Stimulated activated CD8-positive, alpha-beta memory T cell treated with anti-CD3 and anti-CD28 coated beads, Interleukin-15, amount 100 ng/mL, for 24 hours (primary cell): ENCODE measurements around the gene UNC13A.
"Not testable (repeated sequence)": the region's sequence is repeated elsewhere in the genome, so short reads cannot be mapped to it uniquely, and the experiment has no call there.

ENCODE experiments used
- DNase-seq: peaks from one replicate; pipeline ENCODE4 v3.0.0-alpha.2; 2020; ENCODE audit warnings: low read depth

UNC13A gene

GRCh38 chr19:17604372-17605025 is 83.7 kb downstream of the UNC13A start:
- no peak for DNase-seq

- DNase-seq: no peak
Observed at GRCh38 chr19:17602872-17603510, 85.2 kb downstream of the UNC13A start.

GRCh38 chr19:17602217-17602616 is 85.9 kb downstream of the UNC13A start:
- no peak for DNase-seq

GRCh38 chr19:17601683-17602082 is 86.5 kb downstream of the UNC13A start:
- no peak for DNase-seq

GRCh38 chr19:17599780-17600179 is 88.4 kb downstream of the UNC13A start:
- no peak for DNase-seq

GRCh38 chr19:17598953-17599352 is 89.2 kb downstream of the UNC13A start:
- DNase-seq: no peak

- not testable (repeated sequence) for DNase-seq
Observed at GRCh38 chr19:17598063-17598462, 90.1 kb downstream of the UNC13A start.

GRCh38 chr19:17594296-17594695 is 93.9 kb downstream of the UNC13A start:
- DNase-seq: not testable (repeated sequence)

GRCh38 chr19:17590866-17591265 is 97.3 kb downstream of the UNC13A start:
- no peak for DNase-seq

- not testable (repeated sequence) for DNase-seq
Observed at GRCh38 chr19:17585395-17585794, 102.8 kb downstream of the UNC13A start.

GRCh38 chr19:17584132-17584531 is 104.0 kb downstream of the UNC13A start:
- no peak for DNase-seq

- no peak for DNase-seq
Observed at GRCh38 chr19:17582613-17583012, 105.5 kb downstream of the UNC13A start.

- DNase-seq: no peak
Observed at GRCh38 chr19:17581211-17581874, 106.8 kb downstream of the UNC13A start.

- no peak for DNase-seq
Observed at GRCh38 chr19:17580470-17581144, 107.5 kb downstream of the UNC13A start.

GRCh38 chr19:17579661-17580244 is 108.4 kb downstream of the UNC13A start:
- DNase-seq: no peak

GRCh38 chr19:17577457-17578097 is 110.6 kb downstream of the UNC13A start:
- DNase-seq: no peak

- no peak for DNase-seq
Observed at GRCh38 chr19:17576758-17577456, 111.2 kb downstream of the UNC13A start.

- no peak for DNase-seq
Observed at GRCh38 chr19:17575871-17576757, 112.0 kb downstream of the UNC13A start.

GRCh38 chr19:17572638-17573037 is 115.5 kb downstream of the UNC13A start:
- no peak for DNase-seq

GRCh38 chr19:17570791-17571190 is 117.4 kb downstream of the UNC13A start:
- no peak for DNase-seq
